CD8-positive, alpha-beta memory T cell (primary cell): ENCODE data around the gene DGKI. TPM values are rescaled to one million over a fixed set of nuclear protein-coding genes. Genes with fewer than 3 reads are reported as not detected.
A peak's percentile ranks its signal among the peaks of the same experiment; 100 is the strongest.

Experiments used
- CTCF ChIA-PET: fragments of 350-600 bp; sonication (Branson Sonifier 250); formaldehyde crosslinking; loops from one replicate; lab custom pipeline; 2021; ENCODE audit warnings: antibody characterized with exemption; lab: Charles Lee
- POLR2A ChIA-PET: fragments of 350-600 bp; sonication (Branson Sonifier 250); formaldehyde crosslinking; loops from one replicate; lab custom pipeline; 2021; ENCODE audit warnings: antibody characterized with exemption; lab: Charles Lee
- DNase-seq, 5 donors: peaks; one replicate each; pipeline versions ENCODE4 v3.0.0 to v3.0.0-alpha.2; 2020 to 2022; ENCODE audit warnings: mixed read lengths in 1 of 5
- H3K27ac ChIP-seq: one replicate; pipeline ENCODE4 v1.7.0; 2013; ENCODE audit warnings: low read depth, mild to moderate bottlenecking, low read length, moderate library complexity
- H3K27me3 ChIP-seq: 2 replicates; pipeline ENCODE4 v1.7.0; 2013; ENCODE audit warnings: low read length, mild to moderate bottlenecking; ENCODE audit not compliant: insufficient read depth, poor library complexity, severe bottlenecking
- H3K36me3 ChIP-seq: 2 replicates; pipeline ENCODE4 v1.7.0; 2013; ENCODE audit warnings: mild to moderate bottlenecking, low read length, moderate library complexity; ENCODE audit not compliant: insufficient read depth
- H3K4me1 ChIP-seq: 2 replicates; pipeline ENCODE4 v1.7.0; 2013; ENCODE audit warnings: mild to moderate bottlenecking, low read length, moderate library complexity; ENCODE audit not compliant: insufficient read depth
- H3K4me3 ChIP-seq: 2 replicates; pipeline ENCODE4 v1.7.0; 2013; ENCODE audit warnings: mild to moderate bottlenecking, low read length
- H3K9me3 ChIP-seq: 2 replicates; pipeline ENCODE4 v1.7.0; 2013; ENCODE audit warnings: mild to moderate bottlenecking, low read length
- H3K27ac Mint-ChIP-seq, 8 donors: one replicate each; pipeline ENCODE4 v1.8.0; 2020 to 2021; ENCODE audit warnings: mixed read lengths in 8 of 8, mild to moderate bottlenecking in 6 of 8, inconsistent platforms in 3 of 8, moderate library complexity in 3 of 8
- H3K27me3 Mint-ChIP-seq, 2 donors: one replicate each; pipeline ENCODE4 v1.8.0; 2020 to 2021; ENCODE audit warnings: mixed read lengths in 2 of 2, mild to moderate bottlenecking in 1 of 2, moderate library complexity in 1 of 2
- H3K36me3 Mint-ChIP-seq, 3 donors: one replicate each; pipeline ENCODE4 v1.8.0; 2020 to 2021; ENCODE audit warnings: mixed read lengths in 3 of 3, inconsistent platforms in 1 of 3, mild to moderate bottlenecking in 1 of 3
- H3K4me1 Mint-ChIP-seq, 3 donors: one replicate each; pipeline ENCODE4 v1.8.0; 2020 to 2021; ENCODE audit warnings: mixed read lengths in 3 of 3, inconsistent platforms in 1 of 3, mild to moderate bottlenecking in 1 of 3
- H3K4me3 Mint-ChIP-seq, 7 donors: one replicate each; pipeline ENCODE4 v1.8.0; 2020 to 2021; ENCODE audit warnings: mixed read lengths in 7 of 7, mild to moderate bottlenecking in 6 of 7, moderate library complexity in 4 of 7, inconsistent platforms in 2 of 7
- H3K9me3 Mint-ChIP-seq, 5 donors: one replicate each; pipeline ENCODE4 v1.8.0; 2020 to 2022; ENCODE audit warnings: mixed read lengths in 5 of 5, mild to moderate bottlenecking in 3 of 5, moderate library complexity in 2 of 5, inconsistent platforms in 1 of 5
- polyA plus RNA-seq: library from polyadenylated mRNA; unstranded; fragments of 300-500 nt; fragmentation: Illumina TruSeq; gene quantifications from one replicate; pipeline ENCODE4 v1.2.3, GENCODE V29; 2021
- total RNA-seq, 2 experiments: library from RNA; stranded (reverse); gene quantifications; one replicate each; pipeline ENCODE4 v1.2.3, GENCODE V29; 2021

The DGKI gene
- total and polyA plus RNA-seq, 3 experiments from 2014 or later: 1.3 to 1.4 TPM; not detected in 1

DNA sequence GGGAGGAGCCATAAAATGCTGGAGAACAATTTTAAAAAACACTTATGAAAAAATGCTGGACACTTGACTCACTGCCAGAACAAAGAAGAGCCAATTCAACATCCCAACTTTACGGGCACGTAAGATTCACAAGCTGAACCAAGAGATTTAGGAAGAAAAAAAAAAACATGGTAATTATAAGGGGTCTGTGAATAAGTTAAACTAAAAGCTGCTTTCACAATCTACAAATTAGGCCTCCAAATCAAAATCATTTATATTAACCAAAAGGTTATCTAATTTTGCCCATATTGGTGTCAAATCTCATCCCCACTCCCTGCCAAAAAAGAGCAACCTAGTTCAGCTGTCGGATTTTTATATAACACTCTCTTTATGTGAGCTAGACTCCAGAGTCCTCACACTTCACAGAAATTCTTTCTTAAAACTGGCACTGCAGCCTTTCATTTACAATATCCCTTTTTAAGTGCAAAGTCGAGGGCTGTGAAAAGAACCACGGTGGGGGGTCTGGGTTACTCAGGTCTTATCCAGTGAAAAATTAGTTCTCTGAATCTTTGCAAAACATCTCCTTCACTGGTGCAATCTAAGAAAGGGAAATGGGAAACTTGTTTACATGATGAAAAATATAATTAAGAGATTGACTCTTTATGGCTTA is 30.4 kb upstream of the DGKI start:
- ChIA-PET POLR2A (no interaction called here), CTCF (no interaction called here)
- Mint-ChIP-seq H3K27me3 (no peaks in the 10 kb centered on the region), H3K36me3 (peaks cover 4 to 77% (median 38%) of the 10 kb centered on the region in 3 donors), H3K9me3 (no peaks in the 10 kb centered on the region), H3K27ac (no peak overlapping the region), H3K4me3 (no peak overlapping the region), H3K4me1 (no peaks in the 10 kb centered on the region)
- Histone ChIP-seq H3K4me3 (no peak overlapping the region), H3K4me1 (no peaks in the 10 kb centered on the region), H3K27ac (no peak overlapping the region), H3K27me3 (no peaks in the 10 kb centered on the region), H3K36me3 (peaks cover 16% of the 10 kb centered on the region), H3K9me3 (no peaks in the 10 kb centered on the region)
- no peak for DNase-seq

DNA sequence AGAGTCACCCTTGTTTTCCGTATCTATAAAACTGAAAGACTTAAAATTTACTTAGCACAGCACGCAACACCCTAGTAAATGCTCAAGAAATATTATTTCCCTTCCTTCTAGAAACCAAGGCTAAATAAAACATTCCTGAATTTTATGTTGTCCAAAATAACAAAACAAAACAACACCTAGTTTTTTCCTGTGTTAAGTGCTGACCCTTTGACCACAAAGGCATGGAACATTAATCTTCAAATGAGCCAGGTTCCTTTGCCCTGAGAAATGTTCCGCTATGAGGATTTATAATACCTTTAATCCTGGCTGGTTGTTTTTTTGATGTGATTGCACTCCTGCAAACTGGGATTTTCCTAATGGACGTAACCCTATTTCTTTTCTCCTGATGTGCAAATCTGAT is 29.0 kb upstream of the DGKI start:
- Histone ChIP-seq H3K9me3 (no peaks in the 10 kb centered on the region), H3K4me1 (no peaks in the 10 kb centered on the region), H3K27me3 (no peaks in the 10 kb centered on the region), H3K36me3 (peaks cover 10% of the 10 kb centered on the region), H3K4me3 (no peak overlapping the region), H3K27ac (no peak overlapping the region)
- Mint-ChIP-seq H3K9me3 (no peaks in the 10 kb centered on the region), H3K27ac (no peak overlapping the region), H3K4me1 (no peaks in the 10 kb centered on the region), H3K36me3 (peaks cover 0 to 70% (median 33%) of the 10 kb centered on the region in 3 donors), H3K4me3 (no peak overlapping the region), H3K27me3 (no peaks in the 10 kb centered on the region)
- DNase-seq: no peak
- POLR2A ChIA-PET: no interaction called here
- CTCF ChIA-PET: no interaction called here

DNA sequence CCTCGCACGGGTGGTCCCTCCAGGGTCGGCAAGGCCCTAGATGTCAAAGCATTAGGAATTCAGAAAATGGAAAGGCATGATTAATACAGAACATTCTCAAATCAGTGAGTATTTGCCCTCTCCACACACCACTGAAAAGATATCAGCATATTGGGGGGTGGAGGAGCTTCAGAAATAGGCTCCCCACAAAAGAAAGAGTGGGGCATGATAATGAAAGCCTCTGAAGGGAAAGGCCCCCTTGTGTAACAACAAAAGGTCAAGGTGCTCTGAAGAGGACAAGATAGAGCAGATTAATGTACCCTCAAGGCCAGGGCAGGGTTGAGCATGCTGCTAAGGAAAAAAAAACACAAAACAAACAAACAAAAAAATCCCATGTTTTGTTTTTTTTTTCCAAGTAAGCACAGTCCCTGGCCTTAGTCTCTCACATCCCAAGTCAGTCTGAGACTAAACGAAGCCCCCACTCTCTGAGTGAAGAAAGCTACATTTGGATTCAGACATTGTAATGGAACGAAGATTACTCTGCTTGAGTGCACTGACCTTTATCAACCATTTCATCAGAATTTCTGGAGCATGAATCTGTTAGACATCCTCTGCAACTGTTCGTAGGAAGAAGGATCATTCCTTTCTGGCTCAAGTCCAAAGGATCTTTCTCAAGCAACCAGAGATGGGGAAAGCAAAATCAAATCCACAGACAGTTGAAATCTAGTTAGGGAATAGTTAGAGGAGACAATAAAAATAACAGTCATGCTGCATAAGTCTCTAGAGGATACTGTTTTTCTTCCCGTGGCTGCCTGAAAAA is 27.4 kb upstream of the DGKI start:
- H3K27ac ChIP-seq: no peak overlapping the region
- no peaks in the 10 kb centered on the region for H3K4me1 Mint-ChIP-seq
- no peaks in the 10 kb centered on the region for H3K9me3 ChIP-seq
- no peak overlapping the region for H3K4me3 ChIP-seq
- peaks cover 10 to 61% (median 25%) of the 10 kb centered on the region in 3 donors for H3K36me3 Mint-ChIP-seq
- H3K4me1 ChIP-seq: no peaks in the 10 kb centered on the region
- no peaks in the 10 kb centered on the region for H3K9me3 Mint-ChIP-seq
- ChIA-PET POLR2A (no interaction called here), CTCF (no interaction called here)
- H3K27me3 Mint-ChIP-seq: no peaks in the 10 kb centered on the region
- no peaks in the 10 kb centered on the region for H3K27me3 ChIP-seq
- peak overlapping the region in 3 of 8 donors; percentile 35 to 59 (median 47) for H3K27ac Mint-ChIP-seq
- DNase-seq: no peak
- H3K36me3 ChIP-seq: no peaks in the 10 kb centered on the region
- no peak overlapping the region for H3K4me3 Mint-ChIP-seq

DNA sequence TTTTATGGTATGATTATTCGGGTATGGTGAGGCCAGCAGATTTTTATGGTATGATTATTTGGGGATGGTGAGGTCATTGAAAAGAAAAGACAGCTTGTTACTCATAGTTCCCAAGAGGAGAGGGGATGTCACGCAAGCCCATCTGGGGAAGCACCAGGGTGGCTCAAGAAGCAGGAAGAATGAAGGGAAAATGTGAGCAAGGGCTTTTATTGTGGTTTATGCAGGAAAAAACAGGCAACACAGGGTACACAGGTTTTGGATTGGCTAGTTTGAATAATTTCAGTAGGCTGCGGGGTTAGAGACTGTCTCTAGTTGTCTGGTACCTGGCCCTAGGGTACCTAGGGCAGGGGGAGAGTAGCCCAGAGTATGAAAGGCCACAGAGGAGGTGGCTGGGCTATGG is 26.8 kb upstream of the DGKI start:
- Mint-ChIP-seq H3K4me3 (no peak overlapping the region), H3K4me1 (no peaks in the 10 kb centered on the region), H3K36me3 (peaks cover 11 to 55% (median 19%) of the 10 kb centered on the region in 3 donors), H3K27me3 (no peaks in the 10 kb centered on the region), H3K9me3 (no peaks in the 10 kb centered on the region), H3K27ac (peak overlapping the region in 4 of 8 donors; percentile 32 to 85 (median 47))
- Histone ChIP-seq H3K4me1 (no peaks in the 10 kb centered on the region), H3K27me3 (no peaks in the 10 kb centered on the region), H3K27ac (no peak overlapping the region), H3K36me3 (no peaks in the 10 kb centered on the region), H3K4me3 (no peak overlapping the region), H3K9me3 (no peaks in the 10 kb centered on the region)
- ChIA-PET POLR2A (no interaction called here), CTCF (no interaction called here)
- no peak for DNase-seq

DNA sequence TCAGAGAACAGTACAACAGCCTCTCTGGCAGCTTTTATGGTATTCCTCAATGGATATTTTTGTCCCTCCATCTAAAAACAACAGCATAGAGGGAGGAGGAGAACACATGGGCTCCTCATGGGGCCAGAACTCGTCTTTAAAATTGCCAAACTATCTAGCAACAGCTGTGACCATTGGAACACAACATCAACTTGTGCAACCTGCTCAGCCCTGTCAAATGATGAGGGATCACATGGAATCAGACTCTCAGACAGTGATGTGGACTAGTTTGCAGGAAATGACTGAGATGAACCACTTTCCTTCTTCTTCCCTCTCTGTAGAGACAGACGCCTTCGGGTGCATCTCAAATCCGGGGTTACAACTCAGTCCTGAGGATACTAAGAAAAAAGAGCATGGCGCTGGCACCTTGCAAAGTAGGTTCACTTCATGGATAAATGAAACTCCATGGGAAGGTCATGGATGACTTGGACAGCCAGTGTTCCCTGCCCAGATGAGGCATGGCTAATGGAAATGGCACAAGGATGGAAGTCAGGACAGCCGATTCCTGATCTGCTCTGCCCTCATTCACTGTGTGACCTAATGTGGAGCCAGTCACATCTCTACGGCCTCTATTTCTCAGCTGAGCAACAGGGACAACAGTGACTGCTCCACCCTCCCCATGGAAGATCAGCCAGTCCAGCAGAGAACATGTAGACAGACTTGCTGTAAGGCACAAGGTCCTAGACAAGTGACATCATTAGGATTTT is 24.6 kb upstream of the DGKI start:
- H3K27me3 Mint-ChIP-seq: no peaks in the 10 kb centered on the region
- peaks cover 0 to 4% (median 2%) of the 10 kb centered on the region in 5 donors for H3K9me3 Mint-ChIP-seq
- no peak for DNase-seq
- Histone ChIP-seq H3K4me1 (no peaks in the 10 kb centered on the region), H3K36me3 (no peaks in the 10 kb centered on the region), H3K27ac (no peak overlapping the region), H3K4me3 (no peak overlapping the region), H3K27me3 (no peaks in the 10 kb centered on the region), H3K9me3 (no peaks in the 10 kb centered on the region)
- CTCF ChIA-PET: no interaction called here
- H3K4me3 Mint-ChIP-seq: no peak overlapping the region
- peaks cover 16 to 58% (median 30%) of the 10 kb centered on the region in 3 donors for H3K36me3 Mint-ChIP-seq
- no peaks in the 10 kb centered on the region for H3K4me1 Mint-ChIP-seq
- H3K27ac Mint-ChIP-seq: no peak overlapping the region
- POLR2A ChIA-PET: no interaction called here

DNA sequence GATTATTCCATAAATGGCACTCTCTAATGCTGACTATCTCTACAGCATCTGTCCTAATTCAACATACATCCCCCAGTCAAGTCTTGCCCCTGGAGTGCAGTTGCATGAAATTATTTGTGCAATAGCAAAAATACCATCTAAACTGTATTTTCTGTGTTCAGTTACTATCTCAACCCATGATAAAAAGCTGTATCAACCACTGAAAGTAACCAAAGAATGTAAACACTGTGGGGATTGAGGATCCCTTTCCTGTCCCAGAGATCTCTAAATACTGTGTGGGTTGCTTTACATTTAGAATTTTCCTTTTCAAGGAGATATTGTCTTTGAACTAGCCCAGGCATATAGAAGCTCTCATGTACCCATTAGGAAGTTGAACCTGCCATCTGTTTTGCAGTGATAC is 23.9 kb upstream of the DGKI start:
- H3K27me3 Mint-ChIP-seq: no peaks in the 10 kb centered on the region
- CTCF ChIA-PET: no interaction called here
- H3K36me3 ChIP-seq: no peaks in the 10 kb centered on the region
- no peaks in the 10 kb centered on the region for H3K9me3 ChIP-seq
- H3K9me3 Mint-ChIP-seq: peaks cover 0 to 7% (median 7%) of the 10 kb centered on the region in 5 donors
- H3K27ac ChIP-seq: no peak overlapping the region
- H3K4me3 ChIP-seq: no peak overlapping the region
- no peaks in the 10 kb centered on the region for H3K4me1 ChIP-seq
- H3K36me3 Mint-ChIP-seq: peaks cover 17 to 60% (median 36%) of the 10 kb centered on the region in 3 donors
- peak overlapping the region in 1 of 8 donors; percentile 10 for H3K27ac Mint-ChIP-seq
- no peaks in the 10 kb centered on the region for H3K4me1 Mint-ChIP-seq
- DNase-seq: no peak
- no peak overlapping the region for H3K4me3 Mint-ChIP-seq
- POLR2A ChIA-PET: no interaction called here
- H3K27me3 ChIP-seq: no peaks in the 10 kb centered on the region

DNA sequence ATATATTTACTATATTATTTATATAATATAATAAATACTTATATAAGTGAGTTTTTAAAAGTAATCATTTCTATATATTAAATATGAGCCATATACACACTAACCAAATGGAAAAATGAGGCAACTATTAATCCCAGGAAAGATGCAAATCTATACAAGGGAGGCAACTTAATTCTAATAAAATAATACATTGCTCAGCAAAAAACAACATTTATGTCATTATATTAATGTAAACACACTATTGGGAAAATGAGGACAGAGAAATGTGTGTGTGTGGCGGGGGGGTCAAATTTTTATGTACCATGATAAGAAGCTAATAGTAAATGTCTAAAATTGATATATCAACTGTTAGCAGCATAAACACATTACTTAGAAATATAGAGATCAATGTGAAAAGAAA is 23.3 kb upstream of the DGKI start:
- H3K4me3 Mint-ChIP-seq: no peak overlapping the region
- no peak for DNase-seq
- H3K4me1 Mint-ChIP-seq: no peaks in the 10 kb centered on the region
- ChIA-PET POLR2A (interaction anchor here (0.5 kb wide), 1 partner anchor 57 kb away, joined by 3 read pairs; no protein-coding TSS in a partner anchor), CTCF (no interaction called here)
- Histone ChIP-seq H3K9me3 (no peaks in the 10 kb centered on the region), H3K4me1 (no peaks in the 10 kb centered on the region), H3K27ac (no peak overlapping the region), H3K27me3 (no peaks in the 10 kb centered on the region), H3K4me3 (no peak overlapping the region), H3K36me3 (no peaks in the 10 kb centered on the region)
- no peaks in the 10 kb centered on the region for H3K27me3 Mint-ChIP-seq
- no peak overlapping the region for H3K27ac Mint-ChIP-seq
- H3K9me3 Mint-ChIP-seq: peaks cover 0 to 12% (median 10%) of the 10 kb centered on the region in 5 donors
- peaks cover 23 to 60% (median 42%) of the 10 kb centered on the region in 3 donors for H3K36me3 Mint-ChIP-seq

DNA sequence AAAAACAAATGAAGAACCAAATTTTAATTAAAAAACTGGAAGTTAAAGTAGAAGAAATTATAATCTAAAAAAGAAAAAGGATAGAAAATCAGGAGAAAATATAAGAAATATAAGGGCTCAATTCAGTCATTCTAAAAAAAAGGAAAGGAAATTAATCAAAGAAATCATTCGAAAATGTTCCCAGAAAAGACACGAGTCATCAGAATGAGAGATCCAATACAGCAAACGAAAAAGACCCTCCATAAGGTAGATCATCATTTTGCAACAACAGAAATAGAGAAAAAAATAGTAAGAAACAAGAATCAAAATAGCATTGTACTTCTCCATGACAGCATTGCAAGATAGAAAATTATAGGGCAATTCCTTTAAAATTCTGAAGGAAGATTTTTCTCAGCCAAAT is 22.5 kb upstream of the DGKI start:
- no peak overlapping the region for H3K27ac Mint-ChIP-seq
- CTCF ChIA-PET: no interaction called here
- POLR2A ChIA-PET: no interaction called here

More for the DNA sequence above, 22.5 kb upstream of the DGKI start:
- no peaks in the 10 kb centered on the region for H3K9me3 ChIP-seq
- H3K4me1 ChIP-seq: no peaks in the 10 kb centered on the region
- no peaks in the 10 kb centered on the region for H3K27me3 ChIP-seq
- peaks cover 25 to 59% (median 46%) of the 10 kb centered on the region in 3 donors for H3K36me3 Mint-ChIP-seq
- no peaks in the 10 kb centered on the region for H3K36me3 ChIP-seq
- DNase-seq: no peak
- H3K9me3 Mint-ChIP-seq: peaks cover 0 to 12% (median 10%) of the 10 kb centered on the region in 5 donors
- no peak overlapping the region for H3K27ac ChIP-seq
- no peak overlapping the region for H3K4me3 ChIP-seq
- H3K4me1 Mint-ChIP-seq: no peaks in the 10 kb centered on the region
- no peak overlapping the region for H3K4me3 Mint-ChIP-seq
- H3K27me3 Mint-ChIP-seq: no peaks in the 10 kb centered on the region
